Measurements from ENCODE around the gene MEGF11. TPM values are rescaled to one million over a fixed set of nuclear protein-coding genes. Genes with fewer than 3 reads are reported as not detected.

Gene MEGF11
- total RNA-seq, 1 experiment from 2014 or later, result not detected

GRCh38 chr15:65996901-65997300 is 256.6 kb downstream of the MEGF11 start:
- no peak for DNase-seq
- H3K9me2 ChIP-seq (ENCODE audit: insufficient read depth), result no peaks in the 10 kb centered on the region
- POLR2A ChIA-PET (ENCODE audit: unreplicated experiment), result no interaction called here
- TF ChIP-seq CTCF (conservative IDR thresholded peaks at IDR 0.05), result no peak
- TF ChIP-seq EZH2 (IDR thresholded peaks at IDR 0.05; ENCODE audit: low read depth), result no peak
- intact Hi-C loops (cut with micrococcal nuclease; ENCODE audit: unreplicated experiment), result no loop called here
- BruUV-seq (replicated peaks), result no TSS peak
- H4K20me1 ChIP-seq (ENCODE audit: insufficient read depth), result no peaks in the 10 kb centered on the region
- H3K4me3 ChIP-seq, result no peak overlapping the region
- H3F3A ChIP-seq (ENCODE audit: insufficient read depth, low read depth), result no peaks in the 10 kb centered on the region
- CTCF ChIA-PET, result interaction anchor here (0.6 kb wide), 1 partner anchor 274 kb away, joined by 6 read pairs; no protein-coding TSS in a partner anchor
- no peak overlapping the region for H3K27ac ChIP-seq
- no peaks in the 10 kb centered on the region for H3K36me3 ChIP-seq (ENCODE audit: low read depth)
- no peaks in the 10 kb centered on the region for H3K9me3 ChIP-seq (ENCODE audit: insufficient read depth, low read depth)
- H3K27me3 ChIP-seq (ENCODE audit: insufficient read depth, low read depth), result peaks cover 53% of the 10 kb centered on the region
- H3K79me2 ChIP-seq (ENCODE audit: low read depth), result no peaks in the 10 kb centered on the region
- no peak overlapping the region for H2AFZ ChIP-seq
- no peaks in the 10 kb centered on the region for H3K4me1 ChIP-seq (replicated peaks; ENCODE audit: insufficient read depth)
- H3K4me2 ChIP-seq, result no peak overlapping the region

- Histone ChIP-seq H3K79me2 (ENCODE audit: low read depth) (no peaks in the 10 kb centered on the region), H3K4me3 (no peak overlapping the region), H3K36me3 (ENCODE audit: low read depth) (no peaks in the 10 kb centered on the region), H4K20me1 (ENCODE audit: insufficient read depth) (no peaks in the 10 kb centered on the region), H2AFZ (no peak overlapping the region), H3K27ac (no peak overlapping the region), H3K27me3 (ENCODE audit: insufficient read depth, low read depth) (peaks cover 55% of the 10 kb centered on the region), H3K9me2 (ENCODE audit: insufficient read depth) (no peaks in the 10 kb centered on the region), H3F3A (ENCODE audit: insufficient read depth, low read depth) (no peaks in the 10 kb centered on the region), H3K4me2 (no peak overlapping the region), H3K4me1 (replicated peaks; ENCODE audit: insufficient read depth) (no peaks in the 10 kb centered on the region), H3K9me3 (ENCODE audit: insufficient read depth, low read depth) (no peaks in the 10 kb centered on the region)
- no TSS peak for BruUV-seq (replicated peaks)
- ChIA-PET CTCF (no interaction called here), POLR2A (ENCODE audit: unreplicated experiment) (no interaction called here)
- intact Hi-C loops (cut with micrococcal nuclease; ENCODE audit: unreplicated experiment), result no loop called here
- DNase-seq, result no peak
- TF ChIP-seq CTCF (conservative IDR thresholded peaks at IDR 0.05), result no peak
- no peak for TF ChIP-seq EZH2 (IDR thresholded peaks at IDR 0.05; ENCODE audit: low read depth)
Observed at GRCh38 chr15:65994832-65995231, 258.7 kb downstream of the MEGF11 start.

- ChIA-PET POLR2A (ENCODE audit: unreplicated experiment) (no interaction called here), CTCF (interaction anchor here (0.6 kb wide), 1 partner anchor 364 kb away, joined by 3 read pairs; no protein-coding TSS in a partner anchor)
- intact Hi-C loops (cut with micrococcal nuclease; ENCODE audit: unreplicated experiment), result no loop called here
- H3K4me2 ChIP-seq, result no peak overlapping the region
- H3K4me3 ChIP-seq, result no peak overlapping the region
- H3K79me2 ChIP-seq (ENCODE audit: low read depth), result no peaks in the 10 kb centered on the region
- no peak overlapping the region for H3K27ac ChIP-seq
- no peak for DNase-seq
- no peak overlapping the region for H2AFZ ChIP-seq
- peaks cover 50% of the 10 kb centered on the region for H3K27me3 ChIP-seq (ENCODE audit: insufficient read depth, low read depth)
- BruUV-seq (replicated peaks), result no TSS peak
- no peaks in the 10 kb centered on the region for H3K9me3 ChIP-seq (ENCODE audit: insufficient read depth, low read depth)
- H3K4me1 ChIP-seq (replicated peaks; ENCODE audit: insufficient read depth), result no peaks in the 10 kb centered on the region
- H3K36me3 ChIP-seq (ENCODE audit: low read depth), result no peaks in the 10 kb centered on the region
- TF ChIP-seq CTCF (conservative IDR thresholded peaks at IDR 0.05) (no peak), EZH2 (IDR thresholded peaks at IDR 0.05; ENCODE audit: low read depth) (no peak)
- H4K20me1 ChIP-seq (ENCODE audit: insufficient read depth), result no peaks in the 10 kb centered on the region
- no peaks in the 10 kb centered on the region for H3F3A ChIP-seq (ENCODE audit: insufficient read depth, low read depth)
- no peaks in the 10 kb centered on the region for H3K9me2 ChIP-seq (ENCODE audit: insufficient read depth)
Observed at GRCh38 chr15:65993762-65994161, 259.8 kb downstream of the MEGF11 start.
